Keratinocyte (primary cell): ENCODE results near the gene RFX7. TPM values are rescaled to one million over a fixed set of nuclear protein-coding genes. Genes with fewer than 3 reads are reported as not detected.
A peak's percentile ranks its signal among the peaks of the same experiment; 100 is the strongest.

ENCODE experiments used
- DNase-seq: peaks from one replicate; pipeline ENCODE4 v3.0.0-alpha.2; 2011; ENCODE audit warnings: low read depth, missing footprints, low spot score
- FAIRE-seq: peaks from 2 replicates; lab custom pipeline; 2011; peaks lifted over from hg19 to GRCh38; lab: Jason Lieb, UNC
- H2AFZ ChIP-seq: 2 replicates; pipeline ENCODE4 v1.6.0; 2012; ENCODE audit warnings: low read length, control low read depth, inconsistent platforms; ENCODE audit not compliant: control insufficient read depth
- H3K27ac ChIP-seq: 2 replicates; pipeline ENCODE4 v1.5.1; 2011; ENCODE audit warnings: low read length; ENCODE audit not compliant: control insufficient read depth, insufficient read depth
- H3K27me3 ChIP-seq: 3 replicates; pipeline ENCODE4 v1.6.0; 2011; ENCODE audit warnings: low read length; ENCODE audit not compliant: control insufficient read depth, insufficient read depth; ENCODE audit errors: extremely low read depth
- H3K36me3 ChIP-seq, 2 experiments: 2 replicates in 1 of 2; 3 replicates in 1 of 2; pipeline ENCODE4 v1.5.1; 2011; ENCODE audit warnings: low read length in 2 of 2, mild to moderate bottlenecking in 1 of 2; ENCODE audit not compliant: control insufficient read depth in 2 of 2, insufficient read depth in 2 of 2; ENCODE audit errors: extremely low read depth in 1 of 2
- H3K4me1 ChIP-seq: 3 replicates; pipeline ENCODE4 v1.5.1; 2011; ENCODE audit warnings: low read length; ENCODE audit not compliant: control insufficient read depth, insufficient read depth; ENCODE audit errors: extremely low read depth
- H3K4me2 ChIP-seq: 3 replicates; pipeline ENCODE4 v1.6.0; 2011; ENCODE audit warnings: low read depth, low read length; ENCODE audit not compliant: control insufficient read depth, insufficient read depth; ENCODE audit errors: extremely low read depth
- H3K4me3 ChIP-seq, 3 experiments: fragments of 200-600 bp in 1 of 3; sonication (generic) in 1 of 3; 2 replicates in 2 of 3; 3 replicates in 1 of 3; pipeline ENCODE4 v1.5.1; 2011 to 2016; ENCODE audit warnings: low read length in 3 of 3, mild to moderate bottlenecking in 3 of 3, control low read depth in 2 of 3, inconsistent platforms in 1 of 3, low read depth in 1 of 3, mixed read lengths in 1 of 3, mixed run types in 1 of 3, moderate library complexity in 1 of 3; ENCODE audit not compliant: control insufficient read depth in 2 of 3, insufficient read depth in 2 of 3; ENCODE audit errors: extremely low read depth in 1 of 3
- H3K79me2 ChIP-seq: 2 replicates; pipeline ENCODE4 v1.6.0; 2012; ENCODE audit warnings: low read length; ENCODE audit not compliant: control insufficient read depth, insufficient read depth
- H3K9ac ChIP-seq: 3 replicates; pipeline ENCODE4 v1.6.0; 2011; ENCODE audit warnings: low read length; ENCODE audit not compliant: control insufficient read depth, insufficient read depth; ENCODE audit errors: extremely low read depth
- H3K9me1 ChIP-seq: 3 replicates; pipeline ENCODE4 v1.6.0; 2011; ENCODE audit warnings: low read length; ENCODE audit not compliant: control insufficient read depth, insufficient read depth; ENCODE audit errors: extremely low read depth
- H3K9me3 ChIP-seq: 2 replicates; pipeline ENCODE4 v1.5.1; 2012; ENCODE audit warnings: low read depth, low read length; ENCODE audit not compliant: control insufficient read depth
- H4K20me1 ChIP-seq: 3 replicates; pipeline ENCODE4 v1.6.0; 2011; ENCODE audit warnings: low read length; ENCODE audit not compliant: control insufficient read depth, insufficient read depth; ENCODE audit errors: extremely low read depth
- EZH2 ChIP-seq: IDR thresholded peaks from one replicate; pipeline ENCODE4 v1.6.1; 2012; ENCODE audit warnings: inconsistent platforms, mild to moderate bottlenecking, low read length, moderate library complexity
- dilution Hi-C: fragments of 300-500 bp; cut with MboI; formaldehyde crosslinking; loops from one replicate; pipeline ENCODE4 v1.7.0; 2020; ENCODE audit warnings: low sequenced_read_pairs; ENCODE audit not compliant: extremely low pct_ligation_motif_present
- polyA plus RNA-seq, 5 experiments: library from polyadenylated mRNA; depleted of rRNA in 3 of 5; stranded (reverse) in 3 of 5; stranded (forward) in 1 of 5; unstranded in 1 of 5; fragments of >200 nt; gene quantifications; 1 replicate in 1 of 5; 2 replicates in 3 of 5; 3 replicates in 1 of 5; pipeline versions ENCODE4 v1.2.1 to v1.2.3, GENCODE V29; 2011 to 2012; ENCODE audit warnings: missing spikeins in 2 of 5, low read depth in 1 of 5, low replicate concordance in 1 of 5
- TF ChIP-seq, protein P1 (sequence below), 3 experiments: IDR thresholded peaks in 1 of 3; conservative IDR thresholded peaks in 1 of 3; optimal IDR thresholded peaks in 1 of 3; 2 replicates in 2 of 3; 3 replicates in 1 of 3; pipeline versions ENCODE3 to v1.5.1; 2011; ENCODE audit warnings: low read length in 3 of 3, mild to moderate bottlenecking in 3 of 3, moderate library complexity in 2 of 3, control low read depth in 1 of 3, inconsistent platforms in 1 of 3; ENCODE audit not compliant: insufficient read depth in 2 of 3; ENCODE audit errors: extremely low read depth in 1 of 3

RFX7 gene
- polyA plus RNA-seq, 1 donor (not counting 4 experiments of a cell fraction or from before 2014, with no cell fraction given), result 16.3 TPM

DNA sequence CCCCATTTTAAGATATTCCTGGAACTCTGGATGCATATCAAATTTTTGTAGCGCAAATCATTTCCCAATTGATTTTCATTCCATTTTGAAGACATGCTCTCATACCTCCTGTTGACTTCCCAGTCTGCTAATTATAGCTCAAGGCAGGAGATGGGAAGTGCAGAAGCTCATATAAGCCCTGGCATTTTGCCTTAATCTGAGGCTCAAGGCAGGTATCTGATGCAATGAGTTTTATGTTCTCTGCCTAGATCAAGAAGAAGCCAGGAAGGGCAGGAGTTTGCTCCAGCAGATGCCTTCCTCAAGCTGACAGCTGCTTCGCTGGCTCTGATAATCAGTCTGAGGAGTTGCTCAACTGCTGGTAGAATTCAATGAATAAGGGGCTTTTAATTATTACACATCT is 184.7 kb downstream of the RFX7 start:
- Histone ChIP-seq H3K9ac (no peak overlapping the region), H3K79me2 (no peaks in the 10 kb centered on the region), H3K4me3 (no peak overlapping the region), H3K27ac (no peak overlapping the region), H3K4me1 (peaks cover 17% of the 10 kb centered on the region), H2AFZ (no peak overlapping the region), H3K27me3 (no peaks in the 10 kb centered on the region), H3K36me3 (no peaks in the 10 kb centered on the region), H3K9me1 (no peaks in the 10 kb centered on the region), H3K4me2 (peak overlapping the region; percentile 54), H4K20me1 (no peaks in the 10 kb centered on the region), H3K9me3 (no peaks in the 10 kb centered on the region)
- dilution Hi-C loops, result no loop called here
- DNase-seq (no peak), FAIRE-seq (no peak)
- TF ChIP-seq, protein P1, sequence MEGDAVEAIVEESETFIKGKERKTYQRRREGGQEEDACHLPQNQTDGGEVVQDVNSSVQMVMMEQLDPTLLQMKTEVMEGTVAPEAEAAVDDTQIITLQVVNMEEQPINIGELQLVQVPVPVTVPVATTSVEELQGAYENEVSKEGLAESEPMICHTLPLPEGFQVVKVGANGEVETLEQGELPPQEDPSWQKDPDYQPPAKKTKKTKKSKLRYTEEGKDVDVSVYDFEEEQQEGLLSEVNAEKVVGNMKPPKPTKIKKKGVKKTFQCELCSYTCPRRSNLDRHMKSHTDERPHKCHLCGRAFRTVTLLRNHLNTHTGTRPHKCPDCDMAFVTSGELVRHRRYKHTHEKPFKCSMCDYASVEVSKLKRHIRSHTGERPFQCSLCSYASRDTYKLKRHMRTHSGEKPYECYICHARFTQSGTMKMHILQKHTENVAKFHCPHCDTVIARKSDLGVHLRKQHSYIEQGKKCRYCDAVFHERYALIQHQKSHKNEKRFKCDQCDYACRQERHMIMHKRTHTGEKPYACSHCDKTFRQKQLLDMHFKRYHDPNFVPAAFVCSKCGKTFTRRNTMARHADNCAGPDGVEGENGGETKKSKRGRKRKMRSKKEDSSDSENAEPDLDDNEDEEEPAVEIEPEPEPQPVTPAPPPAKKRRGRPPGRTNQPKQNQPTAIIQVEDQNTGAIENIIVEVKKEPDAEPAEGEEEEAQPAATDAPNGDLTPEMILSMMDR (optimal IDR thresholded peaks at IDR 0.05 in 1 of 3, IDR thresholded peaks at IDR 0.05 in 1 of 3, conservative IDR thresholded peaks at IDR 0.05 in 1 of 3; ENCODE audit: extremely low read depth in 1 of 3, insufficient read depth in 2 of 3, low read length in 3 of 3), result no peak
- no peak for TF ChIP-seq EZH2

DNA sequence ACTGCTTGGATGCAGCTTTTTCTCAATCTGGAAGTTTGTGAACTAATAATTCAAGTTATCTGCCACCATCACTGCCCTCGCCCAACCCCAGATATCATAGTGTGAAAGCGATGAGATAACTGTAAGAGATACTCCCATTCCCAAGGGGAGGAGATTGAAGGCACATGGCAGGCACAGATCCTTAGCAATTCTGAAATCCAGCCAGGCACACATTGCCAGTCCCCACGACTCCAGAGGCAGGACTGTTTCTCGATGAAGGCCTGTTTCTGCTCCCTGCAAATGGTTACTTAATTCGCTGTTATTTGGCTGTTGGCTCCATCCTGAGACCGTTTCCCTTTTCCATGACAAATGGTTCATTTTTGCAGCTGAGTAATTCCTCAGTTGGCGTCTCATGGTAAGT is 187.1 kb downstream of the RFX7 start:
- TF ChIP-seq, protein P1 (optimal IDR thresholded peaks at IDR 0.05 in 1 of 3, IDR thresholded peaks at IDR 0.05 in 1 of 3, conservative IDR thresholded peaks at IDR 0.05 in 1 of 3; ENCODE audit: extremely low read depth in 1 of 3, insufficient read depth in 2 of 3, low read length in 3 of 3), result no peak
- TF ChIP-seq EZH2, result no peak

More for the DNA sequence above, 187.1 kb downstream of the RFX7 start:
- Histone ChIP-seq H3K4me3 (no peak overlapping the region), H3K9me1 (no peaks in the 10 kb centered on the region), H2AFZ (no peak overlapping the region), H3K79me2 (no peaks in the 10 kb centered on the region), H4K20me1 (no peaks in the 10 kb centered on the region), H3K36me3 (no peaks in the 10 kb centered on the region), H3K4me2 (no peak overlapping the region), H3K9me3 (no peaks in the 10 kb centered on the region), H3K9ac (no peak overlapping the region), H3K27ac (no peak overlapping the region), H3K4me1 (peaks cover 22% of the 10 kb centered on the region), H3K27me3 (no peaks in the 10 kb centered on the region)
- FAIRE-seq (no peak), DNase-seq (no peak)
- dilution Hi-C loops, result no loop called here
